Omental fat pad (tissue), 4 donors: ENCODE data around the gene RER1. TPM values are rescaled to one million over a fixed set of nuclear protein-coding genes. Genes with fewer than 3 reads are reported as not detected.

Source experiments
- ATAC-seq: fragments of 150-250 bp; one replicate; pipeline ENCODE4 v1.9.1; 2016; ENCODE audit warnings: mild to moderate bottlenecking, moderate library complexity; ENCODE audit not compliant: low FRiP score
- DNase-seq: peaks from one replicate; pipeline ENCODE4 v3.0.0-alpha.2; 2019; ENCODE audit warnings: low spot score
- total RNA-seq, 4 donors: library from RNA; depleted of rRNA; stranded (reverse); fragments of >200 nt; gene quantifications; one replicate each; pipeline ENCODE4 v1.1.0, GENCODE V29; 2016
- TF ChIP-seq, protein P1 (sequence below), 3 donors: fragments of 450-650 bp; IDR thresholded peaks; one replicate each; pipeline ENCODE4 v1.5.1; 2016 to 2017; ENCODE audit warnings: antibody characterized with exemption in 3 of 3, mild to moderate bottlenecking in 3 of 3, moderate library complexity in 2 of 3

RER1 gene
- total RNA-seq, 4 donors from 2014 or later: 59.4 to 91.7 (median 72.7) TPM

DNA sequence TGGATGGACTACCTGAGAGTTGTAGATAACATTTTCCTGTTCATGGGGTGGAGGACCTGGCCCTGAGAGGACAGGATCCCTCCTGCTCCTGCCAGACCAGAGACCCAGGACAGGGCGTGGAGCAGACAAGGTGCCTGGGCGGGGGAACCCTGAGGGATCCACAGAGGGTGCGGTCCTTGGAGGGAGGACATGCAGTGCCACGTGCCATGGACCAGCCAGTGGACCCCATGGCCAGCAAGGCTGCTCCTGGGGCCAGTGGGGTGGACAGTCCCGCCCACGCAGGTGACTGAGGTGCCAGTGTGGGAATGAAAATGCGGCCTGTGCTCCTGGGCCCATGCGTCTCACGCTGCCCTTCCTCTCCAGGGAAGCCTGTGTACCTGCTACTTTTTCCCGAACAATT lies 3.6 kb downstream of the RER1 start:
- no peak for DNase-seq
- TF ChIP-seq, protein P1, sequence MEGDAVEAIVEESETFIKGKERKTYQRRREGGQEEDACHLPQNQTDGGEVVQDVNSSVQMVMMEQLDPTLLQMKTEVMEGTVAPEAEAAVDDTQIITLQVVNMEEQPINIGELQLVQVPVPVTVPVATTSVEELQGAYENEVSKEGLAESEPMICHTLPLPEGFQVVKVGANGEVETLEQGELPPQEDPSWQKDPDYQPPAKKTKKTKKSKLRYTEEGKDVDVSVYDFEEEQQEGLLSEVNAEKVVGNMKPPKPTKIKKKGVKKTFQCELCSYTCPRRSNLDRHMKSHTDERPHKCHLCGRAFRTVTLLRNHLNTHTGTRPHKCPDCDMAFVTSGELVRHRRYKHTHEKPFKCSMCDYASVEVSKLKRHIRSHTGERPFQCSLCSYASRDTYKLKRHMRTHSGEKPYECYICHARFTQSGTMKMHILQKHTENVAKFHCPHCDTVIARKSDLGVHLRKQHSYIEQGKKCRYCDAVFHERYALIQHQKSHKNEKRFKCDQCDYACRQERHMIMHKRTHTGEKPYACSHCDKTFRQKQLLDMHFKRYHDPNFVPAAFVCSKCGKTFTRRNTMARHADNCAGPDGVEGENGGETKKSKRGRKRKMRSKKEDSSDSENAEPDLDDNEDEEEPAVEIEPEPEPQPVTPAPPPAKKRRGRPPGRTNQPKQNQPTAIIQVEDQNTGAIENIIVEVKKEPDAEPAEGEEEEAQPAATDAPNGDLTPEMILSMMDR (IDR thresholded peaks at IDR 0.05): no peak
- no peak for ATAC-seq

DNA sequence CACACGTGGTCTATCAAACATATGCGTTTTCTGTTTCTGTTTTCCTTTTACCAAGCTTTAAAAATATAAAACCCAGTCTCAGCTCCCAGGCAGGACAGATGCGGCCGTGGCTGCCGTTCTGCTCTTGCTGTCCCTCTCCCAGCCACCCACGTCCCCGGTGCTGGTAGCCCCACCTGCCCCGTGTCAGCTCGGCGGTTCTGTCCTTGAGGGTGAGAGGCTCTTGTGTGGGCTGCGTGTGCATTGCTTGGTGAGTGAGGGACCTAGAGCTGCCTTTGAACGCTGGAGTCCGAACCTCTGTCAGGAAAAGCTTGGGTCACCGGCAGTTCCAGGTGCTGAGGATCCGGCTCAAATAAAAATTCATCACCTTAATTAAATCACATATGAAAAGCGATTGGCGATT lies 4.4 kb downstream of the RER1 start:
- TF ChIP-seq, protein P1 (IDR thresholded peaks at IDR 0.05): no peak
- ATAC-seq (no peak), DNase-seq (no peak)

DNA sequence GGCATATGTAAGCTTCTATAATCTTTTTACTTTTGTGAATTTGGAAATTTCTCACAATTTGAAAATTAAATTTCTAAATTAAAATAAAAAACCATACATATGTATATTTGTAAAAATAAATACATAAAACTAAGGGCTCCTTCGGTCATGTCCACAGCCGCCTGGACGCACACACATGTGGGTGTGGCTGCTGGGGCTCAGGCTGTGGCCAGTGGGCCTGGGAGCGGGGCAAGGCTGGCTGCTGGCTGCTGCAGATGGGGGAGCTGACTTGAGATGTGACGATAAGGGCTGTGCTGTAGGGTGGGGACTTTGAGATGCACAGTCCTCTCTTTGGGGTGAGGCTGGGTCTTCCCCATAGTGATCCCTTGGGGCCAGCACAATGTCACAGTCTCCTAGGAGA lies 4.8 kb downstream of the RER1 start:
- no peak for ATAC-seq
- no peak for DNase-seq
- TF ChIP-seq, protein P1 (IDR thresholded peaks at IDR 0.05): no peak

DNA sequence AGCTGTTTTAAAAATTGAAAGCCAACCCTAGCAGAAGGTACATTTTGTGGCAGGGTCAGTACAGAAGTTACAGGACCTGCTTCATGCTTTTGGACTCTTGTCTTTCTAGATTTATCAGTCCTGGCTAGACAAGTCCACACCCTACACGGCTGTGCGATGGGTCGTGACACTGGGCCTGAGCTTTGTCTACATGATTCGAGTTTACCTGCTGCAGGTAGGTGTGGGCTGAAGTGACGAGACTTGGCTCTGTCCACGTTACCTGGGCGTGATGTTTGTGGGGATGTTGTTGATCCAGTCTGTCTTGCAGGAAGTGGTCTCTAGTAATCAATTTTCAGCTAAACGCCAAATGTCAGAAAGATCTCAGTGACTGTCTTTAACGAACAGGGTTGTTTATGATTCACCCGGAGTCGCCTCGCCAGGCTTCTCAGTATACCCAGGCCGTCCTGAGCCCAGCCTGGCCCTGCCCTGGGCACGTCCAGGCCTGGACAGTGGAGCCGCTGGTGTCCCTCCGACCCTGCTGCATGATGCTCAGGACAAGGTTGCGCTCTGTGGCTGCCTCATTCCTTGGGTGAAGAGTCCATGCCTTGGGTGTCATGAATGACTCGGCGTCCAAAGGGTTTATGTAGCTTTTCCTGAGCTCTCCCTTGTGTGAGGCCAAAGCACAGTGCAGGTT lies 5.5 kb downstream of the RER1 start:
- TF ChIP-seq, protein P1 (IDR thresholded peaks at IDR 0.05): no peak
- DNase-seq (no peak), ATAC-seq (no peak)

DNA sequence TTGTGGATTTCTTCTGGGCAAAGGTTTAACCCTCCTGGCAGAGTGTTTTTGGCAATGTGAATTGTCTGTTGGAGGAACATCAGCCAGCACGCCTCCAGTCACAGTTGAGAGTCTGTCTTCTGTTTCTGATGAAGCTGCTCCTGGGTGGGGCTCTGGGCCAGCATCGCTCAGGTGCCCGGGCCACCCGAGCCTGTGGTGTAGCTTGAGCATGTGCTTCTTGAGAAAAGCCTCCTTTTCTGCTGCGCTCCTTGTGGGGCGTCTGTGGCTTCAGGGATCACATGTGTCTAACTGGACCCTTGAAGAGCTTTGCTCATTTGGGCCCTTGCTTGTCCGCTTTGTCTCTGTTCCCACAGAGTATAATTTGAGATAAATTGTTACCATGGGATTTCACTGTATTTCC lies 7.2 kb downstream of the RER1 start:
- no peak for ATAC-seq
- TF ChIP-seq, protein P1 (IDR thresholded peaks at IDR 0.05): no peak
- no peak for DNase-seq

DNA sequence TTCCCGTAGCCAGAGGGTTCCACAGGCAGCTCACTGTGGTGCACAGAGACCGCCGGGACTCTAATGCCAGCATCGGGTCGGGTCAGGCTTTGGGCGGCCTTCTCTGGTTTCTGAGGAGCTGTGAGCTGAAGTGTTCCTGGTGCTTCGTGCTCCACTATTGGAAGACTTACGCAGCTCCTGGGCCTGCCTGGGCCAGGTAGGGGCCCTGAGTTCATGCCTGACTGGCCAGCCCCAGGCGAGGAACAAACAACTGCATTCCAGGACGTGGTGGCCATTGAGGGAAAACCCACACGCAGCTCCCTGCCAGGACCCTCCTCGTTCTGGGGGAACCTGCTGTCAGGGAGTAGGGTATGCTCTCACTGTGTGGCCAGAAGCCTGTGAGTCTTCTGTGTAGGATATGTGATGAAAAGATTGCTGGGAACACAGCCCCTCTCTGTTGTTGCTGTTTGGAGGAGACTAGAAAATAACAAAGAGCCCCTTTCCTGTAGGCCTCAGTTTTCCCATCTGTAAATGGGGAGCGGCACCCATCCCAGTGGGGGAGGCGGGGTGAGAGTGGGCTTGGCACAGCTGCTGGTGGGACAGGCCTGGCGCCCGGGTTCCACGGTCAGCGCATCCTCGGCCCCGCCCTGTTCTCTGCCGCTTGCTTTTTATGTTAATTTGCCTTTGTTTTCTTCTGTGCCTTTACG lies 8.4 kb downstream of the RER1 start:
- ATAC-seq (no peak), DNase-seq (no peak)
- TF ChIP-seq, protein P1 (IDR thresholded peaks at IDR 0.05): no peak

DNA sequence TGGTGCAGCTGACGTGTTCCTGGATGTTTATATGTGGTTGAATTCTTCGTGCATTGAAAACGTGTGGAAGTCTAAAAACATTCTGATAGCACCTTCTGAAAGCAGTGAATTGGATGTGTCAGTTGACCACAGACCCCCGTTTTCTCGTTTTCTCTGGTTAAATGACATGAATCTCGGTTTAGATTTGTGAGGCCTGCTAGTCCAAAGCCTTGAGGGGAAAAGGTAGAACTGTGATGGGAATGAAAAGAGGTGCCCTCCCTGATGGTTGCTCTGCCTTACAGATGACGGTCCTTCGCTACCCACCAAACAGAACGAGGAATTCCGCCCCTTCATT lies 8.9 kb downstream of the RER1 start:
- no peak for DNase-seq
- no peak for ATAC-seq
- TF ChIP-seq, protein P1 (IDR thresholded peaks at IDR 0.05): no peak
